HG02885 (cell line): Measurements from ENCODE around the gene LOXL3.

Experiments
- ATAC-seq: cut with Tn5 transposase; IDR thresholded peaks from one replicate; pipeline ENCODE4 v1.9.1; 2021; ENCODE audit warnings: mild to moderate bottlenecking; ENCODE audit not compliant: unreplicated experiment, poor library complexity

Gene LOXL3

GRCh38 chr2:74512744-74513604 lies 40.8 kb downstream of the LOXL3 start:
- no peak for ATAC-seq

- no peak for ATAC-seq
These were observed 42.4 kb downstream of the LOXL3 start for GRCh38 chr2:74511104-74511989.

- no peak for ATAC-seq
These were observed 43.5 kb downstream of the LOXL3 start for GRCh38 chr2:74510272-74510671.

- ATAC-seq = no peak
These were observed 45.7 kb downstream of the LOXL3 start for GRCh38 chr2:74507926-74508520.

GRCh38 chr2:74507145-74507925 lies 46.4 kb downstream of the LOXL3 start, which contains the start of gene PCGF1:
PCGF1 (minus strand) TSS chr2:74507695; CDS start chr2:74507668, 27 bp downstream.
- peak; percentile 90 for ATAC-seq

GRCh38 chr2:74505448-74506246 lies 48.1 kb downstream of the LOXL3 start:
- no peak for ATAC-seq

- no peak for ATAC-seq
These were observed 49.2 kb downstream of the LOXL3 start for GRCh38 chr2:74504591-74504990.

- no peak for ATAC-seq
These were observed 50.0 kb downstream of the LOXL3 start for GRCh38 chr2:74503506-74504475.

- peak; percentile 37 for ATAC-seq
These were observed 50.8 kb downstream of the LOXL3 start for GRCh38 chr2:74502720-74503505.

- ATAC-seq = no peak
These were observed 51.5 kb downstream of the LOXL3 start for GRCh38 chr2:74502147-74502719.

GRCh38 chr2:74501335-74502071 lies 52.2 kb downstream of the LOXL3 start:
- ATAC-seq = no peak

- no peak for ATAC-seq
These were observed 53.2 kb downstream of the LOXL3 start for GRCh38 chr2:74500578-74500946.

GRCh38 chr2:74499940-74500577 lies 53.7 kb downstream of the LOXL3 start:
- no peak for ATAC-seq

GRCh38 chr2:74499267-74499939 lies 54.3 kb downstream of the LOXL3 start, which contains the start of gene LBX2:
LBX2 (minus strand) TSS chr2:74499603; CDS start chr2:74499537, 66 bp downstream.
- ATAC-seq = no peak
